ENCODE results near the gene BUD23.

Gene BUD23

DNA sequence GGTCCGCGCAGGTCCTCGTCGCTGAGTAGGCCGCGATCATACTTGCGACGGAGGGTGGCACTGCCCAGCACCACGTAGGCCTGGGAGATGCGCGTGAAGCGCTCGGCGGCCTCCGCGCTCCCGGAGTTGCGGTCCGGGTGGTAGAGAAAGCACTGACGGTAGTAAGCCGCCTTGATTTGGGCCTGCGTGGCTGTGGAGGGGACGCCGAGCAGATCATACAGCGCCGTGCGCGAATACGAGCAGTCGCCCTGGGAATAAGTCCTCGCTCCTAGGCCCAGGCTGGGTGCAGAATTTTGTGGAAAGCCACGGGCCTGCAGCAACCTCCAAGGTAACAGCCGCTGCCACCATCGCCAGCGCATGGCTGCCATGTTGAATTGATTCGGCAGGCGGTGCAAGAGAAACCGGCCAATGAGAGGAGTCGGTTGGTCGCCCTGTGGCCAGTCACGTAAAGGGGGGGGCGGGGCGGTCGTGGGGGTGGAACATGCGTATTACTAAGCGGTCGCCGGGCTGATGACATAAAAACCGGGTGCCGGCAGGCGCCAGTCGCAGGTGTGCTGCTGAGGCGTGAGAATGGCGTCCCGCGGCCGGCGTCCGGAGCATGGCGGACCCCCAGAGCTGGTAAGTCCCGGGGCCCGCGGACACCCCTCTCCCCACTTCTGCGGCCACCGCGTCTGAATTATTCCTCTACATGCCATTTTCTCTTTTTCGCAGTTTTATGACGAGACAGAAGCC is at the start of gene BUD23, which contains the start of gene DNAJC30:
BUD23 (plus strand) TSS at position 542 of the 732 bp plus-strand sequence; CDS start at position 571, 29 bp downstream.
DNAJC30 (minus strand) TSS at position 398 of the 732 bp plus-strand sequence; CDS start at position 368, 30 bp downstream.
- DNase-seq (ENCODE audit: low read depth) = peak; percentile 89
- in situ Hi-C loops (cut with HindIII; ENCODE audit: low sequenced_read_pairs) = no loop called here
- TF ChIP-seq CTCF (IDR thresholded peaks at IDR 0.05; ENCODE audit: low read depth, low read length, missing control alignments) = no peak
- peak within 1 kb of the TSS; percentile 99 for H3K4me3 ChIP-seq (ENCODE audit: low read depth, low read length)

DNA sequence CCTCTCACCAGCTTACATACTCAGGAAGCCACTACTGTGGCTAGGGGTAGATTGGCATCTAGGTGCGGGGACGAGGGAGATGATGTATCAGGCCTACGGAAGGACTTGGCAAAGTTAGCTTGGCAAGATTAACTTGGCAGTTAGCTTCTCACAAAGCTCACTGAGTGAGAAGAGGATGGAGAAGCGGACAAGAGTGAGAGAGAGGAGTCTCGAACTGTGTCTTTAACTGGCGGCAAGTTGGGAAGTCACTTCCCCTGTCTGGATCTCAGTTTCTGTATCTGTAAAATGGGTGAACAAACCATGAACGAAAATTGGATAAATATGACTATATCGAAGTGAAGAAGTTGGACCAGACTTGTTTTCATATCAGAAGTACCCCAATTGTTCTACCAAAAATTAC is 49.6 kb upstream of the BUD23 start:
- no peak for TF ChIP-seq CTCF (IDR thresholded peaks at IDR 0.05; ENCODE audit: low read depth, low read length, missing control alignments)
- H3K4me3 ChIP-seq (ENCODE audit: low read depth, low read length) = no peak overlapping the region
- DNase-seq (ENCODE audit: low read depth) = no peak
- in situ Hi-C loops (cut with HindIII; ENCODE audit: low sequenced_read_pairs) = no loop called here

DNA sequence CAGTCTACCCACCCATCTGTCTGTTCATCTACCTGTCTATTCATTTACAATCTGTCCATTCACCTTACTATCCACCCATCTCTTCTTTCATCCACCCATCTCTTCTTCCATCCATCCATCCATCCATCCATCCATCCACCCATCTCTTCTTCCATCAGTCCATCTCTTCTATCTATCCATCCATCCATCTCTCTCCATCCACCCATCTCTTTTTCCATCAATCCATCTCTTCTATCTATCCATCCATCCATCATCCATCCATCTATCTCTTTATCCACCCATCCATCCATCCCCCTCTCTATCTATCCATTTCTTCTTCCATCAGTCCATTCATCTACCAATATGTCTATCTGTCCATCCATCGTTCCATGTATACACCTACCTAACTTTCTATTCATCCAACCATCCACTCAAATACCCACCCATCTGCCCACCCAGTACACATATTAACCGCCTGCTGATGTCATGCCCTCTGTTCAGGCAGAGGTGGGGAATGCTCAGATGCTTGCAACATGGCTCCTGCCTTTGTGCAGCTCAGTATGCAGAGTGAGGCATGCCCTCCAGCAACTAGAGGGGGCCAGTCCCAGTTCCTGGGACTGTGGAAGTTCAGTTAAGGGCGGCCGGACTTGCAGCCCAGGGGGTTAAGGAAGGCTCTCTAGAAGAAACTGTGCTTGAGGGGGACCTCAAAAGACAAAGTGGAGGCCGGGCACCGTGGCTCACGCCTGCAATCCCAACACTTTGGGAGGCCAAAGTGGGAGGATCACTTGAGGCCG is 47.8 kb upstream of the BUD23 start:
- in situ Hi-C loops (cut with HindIII; ENCODE audit: low sequenced_read_pairs) = no loop called here
- TF ChIP-seq CTCF (IDR thresholded peaks at IDR 0.05; ENCODE audit: low read depth, low read length, missing control alignments) = no peak
- H3K4me3 ChIP-seq (ENCODE audit: low read depth, low read length) = no peak overlapping the region
- DNase-seq (ENCODE audit: low read depth) = no peak

GRCh38 chr7:73638911-73639310 is 44.5 kb upstream of the BUD23 start:
- no peak overlapping the region for H3K4me3 ChIP-seq (ENCODE audit: low read depth, low read length)
- DNase-seq (ENCODE audit: low read depth) = no peak
- TF ChIP-seq CTCF (IDR thresholded peaks at IDR 0.05; ENCODE audit: low read depth, low read length, missing control alignments) = no peak
- in situ Hi-C loops (cut with HindIII; ENCODE audit: low sequenced_read_pairs) = no loop called here

DNA sequence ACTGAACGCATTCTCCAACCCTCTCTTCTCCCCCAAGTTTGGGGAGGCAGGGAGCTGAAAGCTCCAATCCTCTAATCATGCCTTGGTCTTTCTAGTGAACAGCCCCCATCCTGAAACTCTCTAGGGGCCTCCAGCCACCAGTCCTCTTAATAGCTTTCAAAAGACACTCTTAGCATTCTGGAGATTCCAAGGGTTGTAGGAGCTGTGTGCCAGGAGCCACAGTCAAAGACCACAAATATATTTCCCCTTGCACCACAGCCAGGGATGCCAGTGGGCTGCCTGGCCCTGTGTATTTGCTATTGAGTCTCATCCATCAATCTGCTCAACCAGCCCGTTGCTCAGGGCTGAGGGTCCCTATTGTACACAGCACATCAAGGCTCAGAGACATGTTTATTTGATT is 40.6 kb upstream of the BUD23 start:
- no peak overlapping the region for H3K4me3 ChIP-seq (ENCODE audit: low read depth, low read length)
- DNase-seq (ENCODE audit: low read depth) = no peak
- no peak for TF ChIP-seq CTCF (IDR thresholded peaks at IDR 0.05; ENCODE audit: low read depth, low read length, missing control alignments)
- in situ Hi-C loops (cut with HindIII; ENCODE audit: low sequenced_read_pairs) = no loop called here

DNA sequence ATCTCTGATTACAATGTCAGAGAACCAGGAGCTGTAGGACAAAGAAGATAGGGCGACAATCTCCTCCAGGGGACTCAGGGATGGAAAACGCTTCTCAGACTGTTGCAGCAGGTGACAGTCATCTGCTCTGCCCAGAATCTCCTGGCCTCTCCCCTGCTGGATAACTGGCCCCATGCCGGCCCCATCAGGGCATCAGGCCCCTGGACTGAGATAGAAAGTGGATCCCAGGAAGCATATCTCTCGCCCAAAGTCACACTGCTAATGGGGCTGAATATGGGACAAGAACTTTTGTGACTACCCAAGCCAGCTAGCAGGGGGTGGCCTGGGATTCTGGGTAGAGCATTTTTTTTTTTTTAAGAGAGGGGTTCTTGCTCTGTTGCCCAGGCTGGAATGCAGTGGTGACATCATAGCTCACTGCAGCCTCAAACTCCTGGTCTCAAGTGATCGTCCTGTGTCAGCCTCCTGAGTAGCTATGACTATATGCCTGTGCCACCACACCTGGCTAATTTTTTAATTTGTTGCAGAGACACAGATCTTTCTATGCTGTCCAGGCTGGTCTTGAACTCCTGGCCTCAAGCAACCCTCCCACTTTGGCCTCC is 38.6 kb upstream of the BUD23 start:
- in situ Hi-C loops (cut with HindIII; ENCODE audit: low sequenced_read_pairs) = no loop called here
- TF ChIP-seq CTCF (IDR thresholded peaks at IDR 0.05; ENCODE audit: low read depth, low read length, missing control alignments) = no peak
- DNase-seq (ENCODE audit: low read depth) = no peak
- H3K4me3 ChIP-seq (ENCODE audit: low read depth, low read length) = no peak overlapping the region

Measured in astrocyte of the cerebellum (primary cell).